ENCODE results near the gene AZU1.
"Not testable (repeated sequence)": the region's sequence is repeated elsewhere in the genome, so short reads cannot be mapped to it uniquely, and the experiment has no call there.

The AZU1 gene

GRCh38 chr19:877992-878660 is 50.5 kb downstream of the AZU1 start:
- in situ Hi-C loops (cut with HindIII; ENCODE audit: low pct_ligation_motif_present, low pct_unique_long_range_greater_than_20kb, low sequenced_read_pairs): not testable (repeated sequence)

DNA sequence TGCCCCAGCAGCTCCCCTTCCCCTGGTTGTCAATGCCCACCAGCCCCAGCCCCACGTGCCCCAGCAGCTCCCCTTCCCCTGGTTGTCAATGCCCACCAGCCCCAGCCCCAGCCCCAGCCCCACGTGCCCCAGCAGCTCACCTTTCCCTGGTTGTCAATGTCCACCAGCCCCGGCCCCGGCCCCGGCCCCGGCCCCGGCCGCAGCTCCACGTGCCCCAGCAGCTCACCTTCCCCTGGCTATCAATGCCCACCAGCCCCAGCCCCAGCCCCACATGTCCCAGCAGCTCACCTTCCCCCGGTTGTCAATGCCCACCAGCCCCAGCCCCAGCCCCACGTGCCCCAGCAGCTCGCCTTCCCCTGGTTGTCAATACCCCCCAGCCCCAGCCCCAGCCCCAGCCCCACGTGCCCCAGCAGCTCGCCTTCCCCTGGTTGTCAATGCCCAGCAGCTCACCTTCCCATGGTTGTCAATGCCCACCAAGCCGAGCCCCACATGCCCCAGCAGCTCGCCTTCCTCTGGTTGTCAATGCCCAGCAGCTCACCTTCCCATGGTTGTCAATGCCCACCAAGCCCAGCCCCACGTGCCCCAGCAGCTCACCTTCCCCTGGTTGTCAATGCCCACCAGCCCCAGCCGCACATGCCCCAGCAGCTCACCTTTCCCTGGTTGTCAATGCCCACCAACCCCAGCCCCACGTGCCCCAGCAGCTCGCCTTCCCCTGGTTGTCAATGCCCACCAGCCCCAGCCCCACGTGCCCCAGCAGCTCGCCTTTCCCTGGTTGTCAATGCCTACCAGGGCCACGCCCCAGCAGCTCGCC is 51.3 kb downstream of the AZU1 start:
- DNase-seq; in situ Hi-C loops (cut with HindIII; ENCODE audit: low pct_ligation_motif_present, low pct_unique_long_range_greater_than_20kb, low sequenced_read_pairs): not testable (repeated sequence)

More at GRCh38 chr19:877992-878660, 50.5 kb downstream of the AZU1 start:
- not testable (repeated sequence) for DNase-seq

DNA sequence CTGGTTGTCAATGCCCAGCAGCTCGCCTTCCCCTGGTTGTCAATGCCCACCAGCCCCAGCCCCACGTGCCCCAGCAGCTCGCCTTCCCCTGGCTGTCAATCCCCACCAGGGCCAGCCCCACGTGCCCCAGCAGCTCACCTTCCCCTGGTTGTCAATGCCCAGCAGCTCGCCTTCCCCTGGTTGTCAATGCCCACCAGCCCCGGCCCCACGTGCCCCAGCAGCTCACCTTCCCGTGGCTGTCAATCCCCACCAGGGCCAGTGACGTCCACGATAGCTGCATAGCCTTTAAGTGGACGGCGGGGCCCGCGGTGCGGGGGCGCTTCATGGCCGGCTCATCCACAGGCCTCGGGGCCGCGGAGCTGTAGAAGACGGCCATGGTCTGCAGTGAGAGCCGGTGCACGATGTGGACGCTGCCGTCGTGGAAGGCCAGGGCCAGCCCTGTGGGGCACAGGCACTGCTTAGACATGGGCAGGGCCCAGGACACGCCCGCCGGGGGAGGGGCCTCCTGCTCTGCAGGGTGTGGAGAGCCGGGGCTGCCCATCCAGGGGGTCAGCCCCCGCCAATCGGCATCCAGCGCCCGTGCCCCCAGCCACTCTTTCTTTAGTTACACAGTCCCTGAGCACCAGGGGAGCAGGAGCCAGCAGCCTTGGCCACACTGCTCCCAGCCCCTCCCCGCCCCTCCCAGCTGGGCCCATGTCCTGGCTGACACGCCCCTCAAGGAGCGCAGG is 52.2 kb downstream of the AZU1 start:
- no peak for DNase-seq
- in situ Hi-C loops (cut with HindIII; ENCODE audit: low pct_ligation_motif_present, low pct_unique_long_range_greater_than_20kb, low sequenced_read_pairs): no loop called here

All from ACHN (cell line).